ENCODE data around the gene CCR9. TPM values are rescaled to one million over a fixed set of nuclear protein-coding genes. Genes with fewer than 3 reads are reported as not detected.

Gene CCR9
- total and polyA plus RNA-seq, 10 of the 15 experiments (the other 5 are each of a cell fraction or from before 2014, with no cell fraction given), result 0.05 to 3.9 (median 2.4) TPM

- TF ChIP-seq RAD21 (IDR thresholded peaks at IDR 0.05; ENCODE audit: insufficient read depth, low read depth, low read length), result 0 out of 2 replicates have a peak, but pooled peaks have one; percentile 15
- peak; percentile 65; the same call in 1 of the 2 replicates for TF ChIP-seq ZNF384 (IDR thresholded peaks at IDR 0.05; ENCODE audit: borderline replicate concordance, low read depth, low read length)
- TF ChIP-seq RUNX3 (IDR thresholded peaks at IDR 0.05; ENCODE audit: low read length), result peak; percentile 89
- TF ChIP-seq IKZF1 (conservative IDR thresholded peaks at IDR 0.05), result peak; percentile 52
- no peak for TF ChIP-seq NKRF (conservative IDR thresholded peaks at IDR 0.05)
- TF ChIP-seq BCL11A (IDR thresholded peaks at IDR 0.05; ENCODE audit: low read depth, low read length), result 0 out of 2 replicates have a peak, but pooled peaks have one; percentile 36
- TF ChIP-seq RELB (IDR thresholded peaks at IDR 0.05; ENCODE audit: low read depth), result peak; percentile 59; the same call in 1 of the 2 replicates
- TF ChIP-seq HSF1 (IDR thresholded peaks at IDR 0.05; ENCODE audit: low read depth, low read length), result no peak
- TF ChIP-seq IKZF2 (IDR thresholded peaks at IDR 0.05), result peak in 1 of 2 experiments; percentile 21; a peak in 1 of 4 replicates
- TF ChIP-seq TBL1XR1 (IDR thresholded peaks at IDR 0.05; ENCODE audit: low read depth, low read length), result peak; percentile 92
- TF ChIP-seq RFX5 (IDR thresholded peaks at IDR 0.05; ENCODE audit: low read depth, low read length), result no peak
- no peak for TF ChIP-seq KDM1A (IDR thresholded peaks at IDR 0.05; ENCODE audit: borderline replicate concordance)
- TF ChIP-seq WRNIP1 (IDR thresholded peaks at IDR 0.05; ENCODE audit: borderline replicate concordance, low read depth, low read length), result no peak
- no peak for TF ChIP-seq PRDM15 (CRISPR knock-in tag; IDR thresholded peaks at IDR 0.05)
- no peak for TF ChIP-seq NFYA (IDR thresholded peaks at IDR 0.05; ENCODE audit: borderline replicate concordance, low read depth, low read length)
- TF ChIP-seq TAF1 (IDR thresholded peaks at IDR 0.05; ENCODE audit: borderline replicate concordance, low read depth, low read length), result no peak
- TF ChIP-seq MEF2A (IDR thresholded peaks at IDR 0.05; ENCODE audit: insufficient read depth, low read depth, low read length), result peak; percentile 89
- peak; percentile 99 for TF ChIP-seq NR2F1 (conservative IDR thresholded peaks at IDR 0.05)
- TF ChIP-seq ATF2 (IDR thresholded peaks at IDR 0.05; ENCODE audit: low read length), result peak; percentile 75
- TF ChIP-seq SIN3A (IDR thresholded peaks at IDR 0.05; ENCODE audit: low read depth, low read length), result no peak
- no peak for TF ChIP-seq CBX3 (IDR thresholded peaks at IDR 0.05; ENCODE audit: borderline replicate concordance, low read depth)
- peak; percentile 87; the same call in 1 of the 2 replicates for TF ChIP-seq NFIC (IDR thresholded peaks at IDR 0.05; ENCODE audit: low read depth, low read length)
Observed at GRCh38 chr3:45878124-45878523, 8.2 kb upstream of the CCR9 start (continued).
